HCT116 (cell line): ENCODE data around the gene OTOP2. TPM values are rescaled to one million over a fixed set of nuclear protein-coding genes. Genes with fewer than 3 reads are reported as not detected.

Experiments used
- ATAC-seq: fragments of 200-7000 bp; cut with Tn5 transposase; 2 replicates; pipeline ENCODE4 v1.9.1; 2020; ENCODE audit warnings: mild to moderate bottlenecking, moderate library complexity
- BruUV-seq: library from RNA; stranded (reverse); fragments of 400-500 nt; replicated peaks from 2 replicates; lab custom pipeline; 2021; lab: Mats Ljungman, UMichigan
- CTCF ChIA-PET: fragments of 300-600 bp; sonication (Branson Sonifier 250); formaldehyde crosslinking; loops from one replicate; lab custom pipeline; 2021; ENCODE audit warnings: antibody characterized with exemption; lab: Charles Lee
- POLR2A ChIA-PET: fragments of 300-600, 350-600 bp; sonication (Branson Sonifier 250); formaldehyde crosslinking; loops from one replicate; lab custom pipeline; 2021; ENCODE audit warnings: antibody characterized with exemption; lab: Charles Lee
- RAD21 ChIA-PET, 2 experiments: fragments of 300-600 bp; sonication (Branson Sonifier 250); formaldehyde crosslinking; loops; one replicate each; lab custom pipeline; 2023; ENCODE audit warnings: low total read pairs in 2 of 2; ENCODE audit not compliant: uncharacterized antibody in 2 of 2, unreplicated experiment in 2 of 2, low non-redundant PET in 1 of 2; lab: Charles Lee
- DNase-seq: peaks from one replicate; pipeline ENCODE4 v3.0.0-alpha.2; 2010; ENCODE audit warnings: low read depth, low spot score
- H2AFZ ChIP-seq: fragments of 200-600 bp; shearing (Covaris generic), sonication (generic); 2 replicates; pipeline ENCODE4 v1.6.1; 2017; ENCODE audit warnings: low read depth, mixed run types, mixed read lengths, antibody characterized with exemption, low read length; ENCODE audit not compliant: poor library complexity, severe bottlenecking
- H3K27ac ChIP-seq: 2 replicates; pipeline ENCODE4 v1.5.1; 2012; ENCODE audit warnings: low read depth, low read length
- H3K27me3 ChIP-seq: fragments of 200-600 bp; sonication (generic); 2 replicates; pipeline ENCODE4 v1.6.1; 2016; ENCODE audit warnings: mixed run types, low read length, mixed read lengths; ENCODE audit not compliant: insufficient read depth
- H3K36me3 ChIP-seq, 2 experiments: fragments of 200-500 bp in 1 of 2; fragments of 200-600 bp in 1 of 2; sonication (Bioruptor generic) in 1 of 2; sonication (generic) in 1 of 2; 2 replicates each; pipeline versions ENCODE4 v1.5.1 to v1.6.1; 2014 to 2016; ENCODE audit warnings: low read length in 2 of 2, inconsistent platforms in 1 of 2, mixed read lengths in 1 of 2, mixed run types in 1 of 2; ENCODE audit not compliant: insufficient read depth in 2 of 2, control insufficient read depth in 1 of 2
- H3K4me1 ChIP-seq, 2 experiments: fragments of 200-600 bp in 1 of 2; sonication (generic) in 1 of 2; 2 replicates each; pipeline versions ENCODE4 v1.5.1 to v1.6.1; 2012 to 2017; ENCODE audit warnings: low read length in 2 of 2, inconsistent platforms in 1 of 2, mild to moderate bottlenecking in 1 of 2, mixed read lengths in 1 of 2, mixed run types in 1 of 2, moderate library complexity in 1 of 2; ENCODE audit not compliant: insufficient read depth in 2 of 2, control insufficient read depth in 1 of 2
- H3K4me2 ChIP-seq: fragments of 200-600 bp; sonication (generic); 2 replicates; pipeline ENCODE4 v1.6.1; 2017; ENCODE audit warnings: mixed run types, low read length, mixed read lengths
- H3K4me3 ChIP-seq, 2 experiments: fragments of 200-600 bp in 1 of 2; sonication (generic) in 1 of 2; replicated peaks in 1 of 2; 2 replicates each; pipeline ENCODE4 v1.5.1; 2011 to 2016; ENCODE audit warnings: low read length in 2 of 2, control low read depth in 1 of 2, low read depth in 1 of 2, mild to moderate bottlenecking in 1 of 2, mixed read lengths in 1 of 2, mixed run types in 1 of 2
- H3K79me2 ChIP-seq: fragments of 200-600 bp; sonication (generic); 2 replicates; pipeline ENCODE4 v1.6.1; 2017; ENCODE audit warnings: mild to moderate bottlenecking, mixed run types, low read length, moderate library complexity, mixed read lengths; ENCODE audit not compliant: insufficient read depth
- H3K9ac ChIP-seq: fragments of 200-600 bp; sonication (generic); 2 replicates; pipeline ENCODE4 v1.6.1; 2016; ENCODE audit warnings: low read length, mixed read lengths
- H3K9me2 ChIP-seq: fragments of 200-600 bp; sonication (generic), shearing (Covaris generic); 2 replicates; pipeline ENCODE4 v1.6.1; 2017; ENCODE audit warnings: mixed run types, mild to moderate bottlenecking, moderate library complexity; ENCODE audit not compliant: insufficient read depth
- H3K9me3 ChIP-seq, 2 experiments: fragments of 200-500 bp in 1 of 2; fragments of 200-600 bp in 1 of 2; sonication (Bioruptor generic) in 1 of 2; sonication (generic) in 1 of 2; 2 replicates each; pipeline ENCODE4 v1.6.1; 2014 to 2017; ENCODE audit warnings: low read length in 2 of 2, mixed read lengths in 2 of 2, inconsistent platforms in 1 of 2, low read depth in 1 of 2, mild to moderate bottlenecking in 1 of 2, mixed run types in 1 of 2, moderate library complexity in 1 of 2; ENCODE audit not compliant: control insufficient read depth in 1 of 2, insufficient read depth in 1 of 2
- H4K20me1 ChIP-seq: fragments of 200-600 bp; sonication (generic), shearing (Covaris generic); 2 replicates; pipeline ENCODE4 v1.6.1; 2017; ENCODE audit warnings: mixed run types, mild to moderate bottlenecking, moderate library complexity; ENCODE audit not compliant: insufficient read depth
- POLR2A ChIP-seq: IDR thresholded peaks from 2 replicates; pipeline ENCODE4 v1.7.0; 2011; ENCODE audit warnings: borderline replicate concordance; ENCODE audit not compliant: insufficient read depth, insufficient read length; ENCODE audit errors: extremely low read depth
- REST ChIP-seq: IDR thresholded peaks from 2 replicates; pipeline ENCODE4 v1.6.1; 2012; ENCODE audit warnings: low read depth
- ZBTB33 ChIP-seq: IDR thresholded peaks from 2 replicates; pipeline ENCODE4 v1.6.1; 2011; ENCODE audit warnings: mild to moderate bottlenecking, low read length, moderate library complexity; ENCODE audit not compliant: insufficient replicate concordance; ENCODE audit errors: extremely low read depth
- ZFX ChIP-seq: fragments of 450-650 bp; IDR thresholded peaks from 2 replicates; pipeline ENCODE4 v1.6.1; 2017
- intact Hi-C: fragments of 100-400 bp; cut with micrococcal nuclease; formaldehyde crosslinking; loops from 2 replicates; pipeline ENCODE4 v1.10.0; 2022
- total RNA-seq: library from RNA; stranded (reverse); gene quantifications from one replicate; pipeline ENCODE4 v1.2.1, GENCODE V29; 2021; ENCODE audit not compliant: unreplicated experiment

OTOP2 gene
- total RNA-seq, 1 experiment from 2014 or later: not detected

- intact Hi-C loops: no loop called here
- H3K79me2 ChIP-seq: no peaks in the 10 kb centered on the region
- no peak for TF ChIP-seq ZBTB33
- no peak for TF ChIP-seq REST
- TF ChIP-seq POLR2A: no peak
- no peak for TF ChIP-seq ZFX
- TF ChIP-seq, all 23 proteins: peak for 0
- Histone ChIP-seq H3K4me2 (peak overlapping the region; percentile 98), H3K4me1 (peaks cover 36 to 39% of the 10 kb centered on the region in 2 experiments), H4K20me1 (no peaks in the 10 kb centered on the region), H3K4me3 (peak overlapping the region; percentile 80 to 84), H3K9ac (peak overlapping the region; percentile 69), H3K27ac (peak overlapping the region; percentile 6; the same call in 1 of the 2 replicates), H3K27me3 (no peaks in the 10 kb centered on the region), H2AFZ (no peak overlapping the region), H3K36me3 (no peaks in the 10 kb centered on the region), H3K9me2 (no peaks in the 10 kb centered on the region), H3K9me3 (no peaks in the 10 kb centered on the region)
- ChIA-PET POLR2A (interaction anchor here (1.4 to 2.2 kb wide), 4 partner anchors 10 to 99 kb away, joined by 3 to 5 read pairs (median 4); partner anchors contain the start of genes CDR2L, FDXR and MRPL58), CTCF (interaction anchor here (1.0 to 4.5 kb wide), 3 partner anchors 8 to 14 kb away, joined by 3 to 36 read pairs (median 11); no protein-coding TSS in a partner anchor), RAD21 (interaction anchor here in 1 of 2 experiments (0.5 to 1.0 kb wide), 3 partner anchors 18 to 126 kb away, joined by 3 to 10 read pairs (median 4); no protein-coding TSS in a partner anchor)
- no peak for DNase-seq
- no TSS peak for BruUV-seq
- ATAC-seq: no peak; the same call in 1 of the 2 replicates
These were observed 47.7 kb downstream of the OTOP2 start for GRCh38 chr17:74971842-74972106.
